A549 (cell line): ENCODE data around the gene SMIM36. TPM values are rescaled to one million over a fixed set of nuclear protein-coding genes. Genes with fewer than 3 reads are reported as not detected.

ENCODE experiments used
- ATAC-seq, 2 experiments: fragments of 200-7000 bp in 1 of 2; fragments of >200 bp in 1 of 2; cut with Nextera tagmentation in 1 of 2; cut with Tn5 transposase in 1 of 2; 3 replicates each; pipeline versions ENCODE4 v1.8.0 to v1.9.1; 2018 to 2020; ENCODE audit warnings: mild to moderate bottlenecking in 1 of 2, moderate library complexity in 1 of 2
- CTCF ChIA-PET: fragments of 300-600 bp; sonication (Branson Sonifier 250); formaldehyde crosslinking; extraction: SDS; loops from one replicate; lab custom pipeline; 2021; ENCODE audit warnings: antibody characterized with exemption, inconsistent platforms; lab: Yijun Ruan, JAX
- POLR2A ChIA-PET: fragments of 350-600 bp; formaldehyde crosslinking; extraction: SDS; loops from one replicate; lab custom pipeline; 2021; ENCODE audit warnings: antibody characterized with exemption, inconsistent platforms; lab: Yijun Ruan, JAX
- DNase-seq, 2 experiments: peaks; one replicate each; pipeline versions ENCODE4 v3.0.0 to v3.0.0-alpha.2; 2011 to 2016; ENCODE audit warnings: low read depth in 1 of 2, low spot score in 1 of 2
- FAIRE-seq: peaks from 2 replicates; lab custom pipeline; 2011; peaks lifted over from hg19 to GRCh38; lab: Jason Lieb, UNC
- H3K27ac ChIP-seq, 2 experiments: fragments of >200 bp; sonication (Bioruptor Twin); formaldehyde crosslinking; 3 replicates each; pipeline ENCODE4 v1.5.1; 2016 to 2017
- H3K4me1 ChIP-seq: fragments of >200 bp; sonication (Bioruptor Twin); formaldehyde crosslinking; 3 replicates; pipeline ENCODE4 v1.6.1; 2016
- H3K4me2 ChIP-seq: fragments of >200 bp; sonication (Bioruptor Twin); formaldehyde crosslinking; 3 replicates; pipeline ENCODE4 v1.6.1; 2016
- H3K4me3 ChIP-seq: fragments of >200 bp; sonication (Bioruptor Twin); formaldehyde crosslinking; 3 replicates; pipeline ENCODE4 v1.5.1; 2016
- H3K9me3 ChIP-seq: fragments of >200 bp; sonication (Bioruptor Twin); formaldehyde crosslinking; 3 replicates; pipeline ENCODE4 v1.6.1; 2016
- BHLHE40 ChIP-seq: IDR thresholded peaks from 2 replicates; pipeline ENCODE4 v1.6.1; 2012; ENCODE audit warnings: low read depth, low read length, inconsistent platforms
- CBX2 ChIP-seq: fragments of 200-600 bp; sonication (generic); IDR thresholded peaks from 2 replicates; pipeline ENCODE4 v1.6.1; 2016; ENCODE audit warnings: low read depth, mild to moderate bottlenecking, borderline replicate concordance
- CEBPB ChIP-seq, 2 experiments: fragments of >200 bp in 1 of 2; sonication (Bioruptor Twin) in 1 of 2; formaldehyde crosslinking in 1 of 2; IDR thresholded peaks; 2 replicates each; pipeline ENCODE4 v1.6.1; 2012 to 2016
- CHD2 ChIP-seq: fragments of 150-350 bp; IDR thresholded peaks from 2 replicates; pipeline ENCODE4 v1.6.1; 2014; ENCODE audit warnings: low read length; ENCODE audit not compliant: partially characterized antibody
- CHD4 ChIP-seq: fragments of 200-600 bp; sonication (generic); IDR thresholded peaks from 2 replicates; pipeline ENCODE4 v1.6.1; 2016; ENCODE audit warnings: antibody characterized with exemption, mild to moderate bottlenecking, borderline replicate concordance
- CTCF ChIP-seq: fragments of >200 bp; sonication (Bioruptor Twin); formaldehyde crosslinking; IDR thresholded peaks from 3 replicates; pipeline ENCODE4 v1.5.1; 2016
- EHF ChIP-seq: fragments of 250-450 bp; sonication (Bioruptor Pico); IDR thresholded peaks from 2 replicates; pipeline ENCODE4 v1.5.0; 2020; ENCODE audit warnings: mild to moderate bottlenecking
- GATA3 ChIP-seq: IDR thresholded peaks from 2 replicates; pipeline ENCODE4 v1.6.1; 2012; ENCODE audit warnings: borderline replicate concordance
- HES2 ChIP-seq: fragments of >200 bp; sonication (Bioruptor Twin); formaldehyde crosslinking; IDR thresholded peaks from 2 replicates; pipeline ENCODE4 v1.6.1; 2016
- HOXA7 ChIP-seq: fragments of 250-450 bp; sonication (Bioruptor Pico); IDR thresholded peaks from 2 replicates; pipeline ENCODE4 v1.5.0; 2020; ENCODE audit warnings: mild to moderate bottlenecking, moderate library complexity
- JUNB ChIP-seq: fragments of >200 bp; sonication (Bioruptor Twin); formaldehyde crosslinking; IDR thresholded peaks from 2 replicates; pipeline ENCODE4 v1.6.1; 2016
- KDM1A ChIP-seq: fragments of 200-600 bp; sonication (generic); IDR thresholded peaks from 2 replicates; pipeline ENCODE4 v1.6.1; 2016; ENCODE audit warnings: low read depth, mild to moderate bottlenecking
- KDM5A ChIP-seq: fragments of 200-600 bp; sonication (generic); IDR thresholded peaks from 2 replicates; pipeline ENCODE4 v1.6.1; 2016; ENCODE audit warnings: antibody characterized with exemption, mild to moderate bottlenecking
- NR3C1 ChIP-seq: fragments of >200 bp; sonication (Bioruptor Twin); formaldehyde crosslinking; IDR thresholded peaks from 3 replicates; pipeline ENCODE4 v1.6.1; 2017
- POLR2AphosphoS2 ChIP-seq: conservative IDR thresholded peaks from 2 replicates; pipeline ENCODE4 v1.6.1; 2012; ENCODE audit warnings: low read length, improper control_type of control experiment, inconsistent platforms
- REST ChIP-seq: fragments of 200-600 bp; sonication (generic); IDR thresholded peaks from 2 replicates; pipeline ENCODE4 v1.6.1; 2016; ENCODE audit warnings: antibody characterized with exemption, mild to moderate bottlenecking, moderate library complexity
- RFX5 ChIP-seq: fragments of 450-650 bp; IDR thresholded peaks from 2 replicates; pipeline ENCODE4 v1.7.1; 2014; ENCODE audit warnings: antibody characterized with exemption, mild to moderate bottlenecking, moderate library complexity
- RNF2 ChIP-seq: fragments of 200-600 bp; sonication (generic); IDR thresholded peaks from 2 replicates; pipeline ENCODE4 v1.6.1; 2016; ENCODE audit warnings: low read depth, mild to moderate bottlenecking, antibody characterized with exemption, moderate library complexity, borderline replicate concordance
- SREBF2 ChIP-seq: fragments of 450-650 bp; IDR thresholded peaks from 2 replicates; pipeline ENCODE4 v1.6.1; 2014; ENCODE audit warnings: mild to moderate bottlenecking, moderate library complexity
- ZNF302 ChIP-seq: fragments of 250-450 bp; sonication (Bioruptor Pico); IDR thresholded peaks from 2 replicates; pipeline ENCODE4 v1.9.0; 2021; ENCODE audit warnings: inconsistent platforms, mild to moderate bottlenecking, moderate library complexity
- WGBS: methylation state at CpG from one replicate; pipeline ENCODE4 v1.1.6; 2017; ENCODE audit errors: missing lambda C conversion rate; 5-methylcytosine and 5-hydroxymethylcytosine counted together
- polyA plus RNA-seq, 4 experiments: library from polyadenylated mRNA; depleted of rRNA in 3 of 4; stranded (reverse); fragments of >200 nt; fragmentation: RNase III in 1 of 4; extraction: RNeasy Plus Mini Kit Qiagen cat#74134 plus additional on column Dnase treatment in 1 of 4; gene quantifications; 2 replicates in 3 of 4; 3 replicates in 1 of 4; pipeline ENCODE4 v1.2.3, GENCODE V29; 2011 to 2017

The SMIM36 gene
- polyA plus RNA-seq, 2 of the 4 experiments (the other 2 are of a cell fraction), result not detected

GRCh38 chr17:55430541-55431288 is 80.5 kb downstream of the SMIM36 start (continued):
- TF ChIP-seq HES2 (no peak), CTCF (no peak), POLR2AphosphoS2 (no peak)

- Histone ChIP-seq H3K4me1 (peaks cover 39% of the 10 kb centered on the region), H3K9me3 (no peaks in the 10 kb centered on the region), H3K4me2 (no peak overlapping the region), H3K4me3 (no peak overlapping the region), H3K27ac (peak overlapping the region in 1 of 2 experiments; percentile 27; a peak in 1 of 6 replicates)
- 96% methylated on average over 2 of the region's 2 CpGs for WGBS
- FAIRE-seq (no peak), ATAC-seq (no peak), DNase-seq (no peak)
- CTCF ChIA-PET, result no interaction called here
- TF ChIP-seq KDM1A, result no peak
- no peak for TF ChIP-seq BHLHE40
- TF ChIP-seq CHD2, result no peak
- TF ChIP-seq HOXA7, result no peak
- no peak for TF ChIP-seq CBX2
- TF ChIP-seq NR3C1, result no peak
- no peak for TF ChIP-seq ZNF302 (CRISPR knock-in tag)
- POLR2A ChIA-PET, result no interaction called here
Observed at GRCh38 chr17:55427587-55427882, 83.7 kb downstream of the SMIM36 start.

- TF ChIP-seq SREBF2 (no peak), CEBPB (IDR thresholded peaks at IDR 0.05) (peak; percentile 7 to 30; a peak in 1 of 4 replicates)
- Histone ChIP-seq H3K27ac (peak overlapping the region; percentile 15 to 18; a peak in 4 of 6 replicates), H3K4me2 (no peak overlapping the region), H3K4me1 (peaks cover 37% of the 10 kb centered on the region), H3K4me3 (no peak overlapping the region), H3K9me3 (no peaks in the 10 kb centered on the region)
- POLR2A ChIA-PET, result no interaction called here
- FAIRE-seq (no peak), ATAC-seq (no peak), DNase-seq (no peak)
- WGBS, result 33% methylated on average over 2 of the region's 2 CpGs
- CTCF ChIA-PET, result interaction anchor here (0.7 to 0.8 kb wide), 2 partner anchors 14 to 87 kb away, joined by 3 read pairs; no protein-coding TSS in a partner anchor
Observed at GRCh38 chr17:55426851-55427586, 84.2 kb downstream of the SMIM36 start.

GRCh38 chr17:55424893-55425540 is 86.2 kb downstream of the SMIM36 start:
- POLR2A ChIA-PET, result no interaction called here

GRCh38 chr17:55423535-55423934 is 87.7 kb downstream of the SMIM36 start:
- POLR2A ChIA-PET, result interaction anchor here (0.6 to 1.0 kb wide), 2 partner anchors 10 to 31 kb away, joined by 3 to 4 read pairs; no protein-coding TSS in a partner anchor
- H3K4me2 ChIP-seq, result peak overlapping the region; percentile 83
- no peak for ATAC-seq
- H3K9me3 ChIP-seq, result peaks cover 5% of the 10 kb centered on the region; the same call in 2 of the 3 replicates
- peaks cover 31% of the 10 kb centered on the region for H3K4me1 ChIP-seq
- WGBS, result 77% methylated on average over 3 of the region's 3 CpGs
- CTCF ChIA-PET, result interaction anchor here (0.6 to 1.0 kb wide), 4 partner anchors 9 to 117 kb away, joined by 3 to 5 read pairs (median 4); no protein-coding TSS in a partner anchor
- peak overlapping the region; percentile 42 to 55 for H3K27ac ChIP-seq
- DNase-seq, result no peak
- FAIRE-seq, result no peak
- H3K4me3 ChIP-seq, result no peak overlapping the region
- no peak for TF ChIP-seq KDM5A
- no peak for TF ChIP-seq CHD4
- no peak for TF ChIP-seq JUNB
- TF ChIP-seq GATA3, result no peak
- TF ChIP-seq EHF (CRISPR knock-in tag), result no peak
- no peak for TF ChIP-seq RNF2
- TF ChIP-seq KDM1A, result no peak
- TF ChIP-seq REST, result no peak
- TF ChIP-seq RFX5, result no peak

More at GRCh38 chr17:55424893-55425540, 86.2 kb downstream of the SMIM36 start:
- CTCF ChIA-PET, result interaction anchor here (1.2 kb wide), 1 partner anchor 89 kb away, joined by 3 read pairs; no protein-coding TSS in a partner anchor
- TF ChIP-seq CBX2, result no peak
- Histone ChIP-seq H3K9me3 (no peaks in the 10 kb centered on the region), H3K27ac (no peak overlapping the region), H3K4me3 (no peak overlapping the region), H3K4me1 (peaks cover 27% of the 10 kb centered on the region), H3K4me2 (no peak overlapping the region)
- 69% methylated on average over 4 of the region's 4 CpGs for WGBS
- FAIRE-seq (no peak), ATAC-seq (no peak), DNase-seq (no peak)
